PC-3 (cell line): Measurements from ENCODE around the gene INMT. TPM values are rescaled to one million over a fixed set of nuclear protein-coding genes. Genes with fewer than 3 reads are reported as not detected.

Experiments used
- ATAC-seq: fragments of 200-7000 bp; cut with Tn5 transposase; 2 replicates; pipeline ENCODE4 v1.9.1; 2020; ENCODE audit warnings: mild to moderate bottlenecking, moderate library complexity
- BruUV-seq: library from RNA; stranded (reverse); fragments of 400-500 nt; replicated peaks from 2 replicates; lab custom pipeline; 2021; lab: Mats Ljungman, UMichigan
- CTCF ChIA-PET: fragments of 300-600 bp; sonication (Branson Sonifier 250); formaldehyde crosslinking; loops from one replicate; lab custom pipeline; 2022; ENCODE audit warnings: antibody characterized with exemption; lab: Charles Lee
- POLR2A ChIA-PET: fragments of 300-600 bp; sonication (Branson Sonifier 250); formaldehyde crosslinking; loops from one replicate; lab custom pipeline; 2022; ENCODE audit warnings: antibody characterized with exemption; ENCODE audit not compliant: unreplicated experiment; lab: Charles Lee
- DNase-seq: peaks from one replicate; pipeline ENCODE4 v3.0.0-alpha.2; 2015
- H2AFZ ChIP-seq: fragments of 300-600 bp; sonication (generic); 2 replicates; pipeline ENCODE4 v1.6.0; 2016; ENCODE audit warnings: antibody characterized with exemption, low read length
- H3F3A ChIP-seq: fragments of 300-600 bp; sonication (generic); one replicate; pipeline ENCODE4 v1.6.0; 2017; ENCODE audit warnings: antibody characterized with exemption, low read length, control low read depth, mild to moderate bottlenecking; ENCODE audit not compliant: unreplicated experiment
- H3K27ac ChIP-seq: fragments of 300-600 bp; sonication (generic); 2 replicates; pipeline ENCODE4 v1.5.1; 2016; ENCODE audit warnings: mild to moderate bottlenecking, low read length
- H3K27me3 ChIP-seq: fragments of 300-600 bp; sonication (generic); 2 replicates; pipeline ENCODE4 v1.6.1; 2016; ENCODE audit warnings: low read length, mixed read lengths
- H3K36me3 ChIP-seq: fragments of 300-600 bp; sonication (generic); 2 replicates; pipeline ENCODE4 v1.6.1; 2016; ENCODE audit warnings: low read depth, mixed run types, low read length, mixed read lengths
- H3K4me1 ChIP-seq: fragments of 300-600 bp; sonication (generic); 2 replicates; pipeline ENCODE4 v1.5.1; 2016; ENCODE audit warnings: low read length; ENCODE audit not compliant: insufficient read depth
- H3K4me2 ChIP-seq: fragments of 300-600 bp; sonication (generic); 2 replicates; pipeline ENCODE4 v1.6.0; 2016; ENCODE audit warnings: low read length
- H3K4me3 ChIP-seq: fragments of 300-600 bp; sonication (generic); 2 replicates; pipeline ENCODE4 v1.5.1; 2016; ENCODE audit warnings: mild to moderate bottlenecking, low read length, mixed read lengths
- H3K79me2 ChIP-seq: fragments of 300-600 bp; sonication (generic); 2 replicates; pipeline ENCODE4 v1.6.1; 2017; ENCODE audit warnings: low read length, mixed read lengths
- H3K9ac ChIP-seq: fragments of 300-600 bp; sonication (generic); 2 replicates; pipeline ENCODE4 v1.6.0; 2016; ENCODE audit warnings: mild to moderate bottlenecking, low read length
- H3K9me2 ChIP-seq: fragments of 300-600 bp; sonication (generic); replicated peaks from 2 replicates; pipeline ENCODE4 v1.6.1; 2016; ENCODE audit warnings: mixed run types, low read length, mixed read lengths
- H3K9me3 ChIP-seq: fragments of 300-600 bp; sonication (generic); 2 replicates; pipeline ENCODE4 v1.6.1; 2016; ENCODE audit warnings: low read length, mixed read lengths
- H4K20me1 ChIP-seq: fragments of 300-600 bp; sonication (generic); 2 replicates; pipeline ENCODE4 v1.6.1; 2016; ENCODE audit warnings: low read length, mixed read lengths
- CTCF ChIP-seq: fragments of 300-600 bp; sonication (generic); conservative IDR thresholded peaks from 2 replicates; pipeline ENCODE4 v1.5.1; 2017; ENCODE audit warnings: antibody characterized with exemption, low read depth, mild to moderate bottlenecking, low read length
- EZH2 ChIP-seq: fragments of 300-600 bp; sonication (generic); IDR thresholded peaks from one replicate; pipeline ENCODE4 v1.6.1; 2017; ENCODE audit warnings: antibody characterized with exemption, mild to moderate bottlenecking, low read length; ENCODE audit not compliant: unreplicated experiment
- EZH2phosphoT487 ChIP-seq: fragments of 300-600 bp; sonication (generic); IDR thresholded peaks from 2 replicates; pipeline ENCODE4 v1.6.1; 2018; ENCODE audit warnings: mild to moderate bottlenecking, antibody characterized with exemption, low read length, borderline replicate concordance
- intact Hi-C: fragments of 100-400 bp; cut with micrococcal nuclease; formaldehyde crosslinking; loops from 2 replicates; pipeline ENCODE4 v1.9.0; 2023
- total RNA-seq: library from RNA; depleted of rRNA; stranded (reverse); fragments of >200 nt; gene quantifications from 2 replicates; pipeline ENCODE4 v1.2.3, GENCODE V29; 2014

The INMT gene
- total RNA-seq, 1 experiment from 2014 or later: not detected

- no peak overlapping the region for H3K4me2 ChIP-seq
- CTCF ChIA-PET: no interaction called here
Measured at GRCh38 chr7:30706316-30706715, 45.6 kb upstream of the INMT start.

GRCh38 chr7:30706908-30707307, 45.0 kb upstream of the INMT start:
- H2AFZ ChIP-seq: no peak overlapping the region
- no peaks in the 10 kb centered on the region for H3K9me2 ChIP-seq
- H3K27ac ChIP-seq: no peak overlapping the region
- H3K9me3 ChIP-seq: no peaks in the 10 kb centered on the region
- H3K27me3 ChIP-seq: peaks cover 16% of the 10 kb centered on the region; the same call in 1 of the 2 replicates
- TF ChIP-seq EZH2phosphoT487 (no peak), EZH2 (no peak), CTCF (no peak)
- intact Hi-C loops: no loop called here
- no peak overlapping the region for H3K4me2 ChIP-seq
- POLR2A ChIA-PET: no interaction called here
- CTCF ChIA-PET: no interaction called here
- H3F3A ChIP-seq: no peaks in the 10 kb centered on the region
- H3K9ac ChIP-seq: no peak overlapping the region
- no peaks in the 10 kb centered on the region for H3K36me3 ChIP-seq
- ATAC-seq (no peak), DNase-seq (no peak)
- no peak overlapping the region for H3K4me3 ChIP-seq
- no peaks in the 10 kb centered on the region for H4K20me1 ChIP-seq
- no TSS peak for BruUV-seq
- H3K79me2 ChIP-seq: no peaks in the 10 kb centered on the region
- H3K4me1 ChIP-seq: no peaks in the 10 kb centered on the region

More at GRCh38 chr7:30706316-30706715, 45.6 kb upstream of the INMT start:
- intact Hi-C loops: no loop called here
- H3K4me1 ChIP-seq: no peaks in the 10 kb centered on the region
- peaks cover 19% of the 10 kb centered on the region; the same call in 1 of the 2 replicates for H3K27me3 ChIP-seq
- no peaks in the 10 kb centered on the region for H3K36me3 ChIP-seq
- POLR2A ChIA-PET: no interaction called here
- no peaks in the 10 kb centered on the region for H3K9me2 ChIP-seq
- no TSS peak for BruUV-seq
- no peak for TF ChIP-seq EZH2
- TF ChIP-seq EZH2phosphoT487: no peak
- no peak for TF ChIP-seq CTCF
- H4K20me1 ChIP-seq: no peaks in the 10 kb centered on the region
- no peak for ATAC-seq
- no peak overlapping the region for H3K27ac ChIP-seq
- H3F3A ChIP-seq: no peaks in the 10 kb centered on the region
- no peak overlapping the region for H2AFZ ChIP-seq
- DNase-seq: no peak
- no peak overlapping the region for H3K4me3 ChIP-seq
- H3K9me3 ChIP-seq: no peaks in the 10 kb centered on the region
- H3K9ac ChIP-seq: no peak overlapping the region
- H3K79me2 ChIP-seq: no peaks in the 10 kb centered on the region

GRCh38 chr7:30707391-30708357, 44.3 kb upstream of the INMT start:
- Histone ChIP-seq H3F3A (no peaks in the 10 kb centered on the region), H3K4me2 (no peak overlapping the region), H3K27ac (no peak overlapping the region), H4K20me1 (no peaks in the 10 kb centered on the region), H3K9ac (no peak overlapping the region), H3K4me1 (no peaks in the 10 kb centered on the region), H3K27me3 (peaks cover 23% of the 10 kb centered on the region; the same call in 1 of the 2 replicates), H2AFZ (no peak overlapping the region), H3K36me3 (no peaks in the 10 kb centered on the region), H3K4me3 (no peak overlapping the region), H3K79me2 (no peaks in the 10 kb centered on the region), H3K9me3 (no peaks in the 10 kb centered on the region), H3K9me2 (no peaks in the 10 kb centered on the region)
- DNase-seq (no peak), ATAC-seq (no peak)
- CTCF ChIA-PET: no interaction called here
- no TSS peak for BruUV-seq
- POLR2A ChIA-PET: no interaction called here
- intact Hi-C loops: no loop called here
- TF ChIP-seq EZH2phosphoT487 (no peak), EZH2 (no peak), CTCF (no peak)
